Adipocyte (in vitro differentiated cells): Measurements from ENCODE around the gene CDK12.

ENCODE experiments used
- DNase-seq: peaks from one replicate; pipeline ENCODE4 v3.0.0-alpha.2; 2015; ENCODE audit warnings: low read depth
- H3K27me3 ChIP-seq: replicated peaks from 2 replicates; pipeline ENCODE4 v1.7.0; 2013; ENCODE audit warnings: mild to moderate bottlenecking, low read length, moderate library complexity; ENCODE audit not compliant: control insufficient read depth, insufficient read depth
- H3K36me3 ChIP-seq: 2 replicates; pipeline ENCODE4 v1.7.0; 2013; ENCODE audit warnings: low read length, mild to moderate bottlenecking, moderate library complexity; ENCODE audit not compliant: control insufficient read depth, insufficient read depth, severe bottlenecking
- H3K4me1 ChIP-seq: 2 replicates; pipeline ENCODE4 v1.7.0; 2013; ENCODE audit warnings: mild to moderate bottlenecking, low read length, moderate library complexity; ENCODE audit not compliant: control insufficient read depth, insufficient read depth
- H3K4me3 ChIP-seq: 2 replicates; pipeline ENCODE4 v1.7.0; 2013; ENCODE audit warnings: mild to moderate bottlenecking, low read length, moderate library complexity
- H3K9ac ChIP-seq: 2 replicates; pipeline ENCODE4 v1.7.0; 2013; ENCODE audit warnings: mild to moderate bottlenecking, low read length, moderate library complexity
- H3K9me3 ChIP-seq: 2 replicates; pipeline ENCODE4 v1.7.0; 2013; ENCODE audit warnings: mild to moderate bottlenecking, low read length, moderate library complexity; ENCODE audit not compliant: control insufficient read depth

Gene CDK12

DNA sequence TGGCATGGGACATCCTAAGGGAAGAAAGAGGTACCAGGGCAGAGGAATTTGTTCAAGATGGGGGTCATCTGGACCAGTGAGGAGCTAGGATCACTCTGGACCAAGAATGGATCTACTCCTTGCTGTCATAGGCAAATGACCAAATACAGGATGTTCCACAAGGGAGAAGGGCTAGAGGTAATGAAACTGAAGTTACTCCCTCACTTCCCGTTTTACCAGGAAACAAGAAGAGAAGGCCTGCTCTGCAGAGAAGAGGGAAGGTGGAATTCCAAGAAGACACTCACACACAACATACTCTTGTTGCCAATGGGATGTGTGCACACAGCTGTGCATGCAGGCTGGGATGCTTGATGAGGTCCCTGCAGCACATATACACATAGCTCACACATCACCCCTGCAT, 107.8 kb downstream of the CDK12 start:
- H3K4me3 ChIP-seq, result no peak overlapping the region
- no peak overlapping the region for H3K9ac ChIP-seq
- H3K4me1 ChIP-seq, result peaks cover 4% of the 10 kb centered on the region
- H3K9me3 ChIP-seq, result no peaks in the 10 kb centered on the region
- DNase-seq, result no peak
- no peaks in the 10 kb centered on the region for H3K27me3 ChIP-seq
- peaks cover 44% of the 10 kb centered on the region for H3K36me3 ChIP-seq

DNA sequence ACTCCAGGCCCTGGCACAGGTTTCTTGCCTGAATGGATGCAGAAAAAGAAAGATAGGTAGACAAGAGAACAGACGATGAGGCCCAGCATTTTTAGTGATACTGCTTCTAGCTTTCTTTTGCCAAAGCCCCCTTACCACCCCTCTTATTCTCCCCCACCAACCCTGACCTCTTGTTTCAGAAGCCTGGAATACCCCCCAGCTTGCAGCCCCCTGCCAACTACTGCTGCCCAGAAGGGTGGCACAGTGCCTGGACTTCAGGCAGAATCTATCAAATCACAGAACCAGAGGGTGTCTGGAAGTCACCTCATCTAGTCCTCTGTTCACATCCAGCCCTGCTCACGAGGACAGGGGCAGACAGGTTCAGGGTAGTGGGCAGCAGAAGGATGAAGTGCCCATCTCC, 110.8 kb downstream of the CDK12 start:
- Histone ChIP-seq H3K36me3 (peaks cover 28% of the 10 kb centered on the region), H3K27me3 (no peaks in the 10 kb centered on the region), H3K9ac (no peak overlapping the region), H3K4me1 (peaks cover 5% of the 10 kb centered on the region), H3K9me3 (no peaks in the 10 kb centered on the region), H3K4me3 (no peak overlapping the region)
- DNase-seq, result no peak

- peak overlapping the region; percentile 70 for H3K4me3 ChIP-seq
- no peaks in the 10 kb centered on the region for H3K27me3 ChIP-seq
- peak; percentile 85 for DNase-seq
- H3K36me3 ChIP-seq, result peaks cover 14% of the 10 kb centered on the region
- H3K4me1 ChIP-seq, result peaks cover 5% of the 10 kb centered on the region
- H3K9ac ChIP-seq, result peak overlapping the region; percentile 69
- no peaks in the 10 kb centered on the region for H3K9me3 ChIP-seq
Measured at GRCh38 chr17:39573447-39574298, 112.4 kb downstream of the CDK12 start.

DNA sequence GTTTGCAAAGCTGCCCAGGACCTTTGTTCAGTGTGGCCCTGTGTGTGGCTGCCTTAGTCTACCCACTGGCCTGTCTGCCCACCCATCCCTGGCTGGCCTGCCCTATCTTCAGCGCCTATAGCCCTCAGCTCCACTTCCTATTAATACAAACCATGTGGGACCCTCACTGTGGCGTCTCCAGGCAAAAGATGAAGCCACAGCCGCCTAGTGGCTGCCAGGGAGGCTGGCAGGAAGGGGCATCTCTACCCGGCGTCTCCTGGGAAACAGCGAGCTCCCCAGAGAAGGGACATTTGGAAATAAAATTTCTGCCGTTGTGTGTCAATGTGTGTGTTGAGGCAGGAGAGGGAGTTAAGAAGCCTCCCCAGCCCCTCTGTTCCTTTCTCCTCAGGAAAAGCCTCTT, 114.9 kb downstream of the CDK12 start:
- Histone ChIP-seq H3K9ac (no peak overlapping the region), H3K27me3 (peaks cover 5% of the 10 kb centered on the region), H3K4me1 (peaks cover 5% of the 10 kb centered on the region), H3K36me3 (no peaks in the 10 kb centered on the region), H3K4me3 (no peak overlapping the region), H3K9me3 (no peaks in the 10 kb centered on the region)
- DNase-seq, result peak; percentile 34

GRCh38 chr17:39578272-39578671, 117.0 kb downstream of the CDK12 start:
- DNase-seq, result no peak
- Histone ChIP-seq H3K9ac (no peak overlapping the region), H3K9me3 (no peaks in the 10 kb centered on the region), H3K27me3 (peaks cover 16% of the 10 kb centered on the region), H3K4me1 (peaks cover 5% of the 10 kb centered on the region), H3K36me3 (no peaks in the 10 kb centered on the region), H3K4me3 (no peak overlapping the region)

- Histone ChIP-seq H3K36me3 (no peaks in the 10 kb centered on the region), H3K9me3 (no peaks in the 10 kb centered on the region), H3K27me3 (peaks cover 20% of the 10 kb centered on the region), H3K9ac (no peak overlapping the region), H3K4me1 (no peaks in the 10 kb centered on the region), H3K4me3 (no peak overlapping the region)
- no peak for DNase-seq
Measured at GRCh38 chr17:39579318-39580081, 118.2 kb downstream of the CDK12 start.

DNA sequence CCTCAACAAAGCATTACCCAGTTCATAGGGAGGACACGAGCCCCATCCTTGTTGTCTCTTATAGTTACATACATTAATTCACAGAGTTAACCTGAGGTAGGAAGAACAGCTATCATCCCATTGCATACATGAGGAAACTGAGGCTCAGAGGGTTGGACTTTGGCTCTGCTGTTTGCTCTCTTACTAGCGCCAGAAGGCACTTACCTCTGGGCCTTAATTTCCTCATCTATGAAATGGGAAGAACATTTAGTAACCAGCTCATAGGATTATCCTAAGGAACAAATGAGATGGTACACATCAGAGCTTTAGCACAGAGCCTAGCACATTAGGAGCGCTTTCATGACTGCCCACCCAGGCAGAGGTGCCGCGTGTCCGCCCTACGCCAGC, 118.8 kb downstream of the CDK12 start:
- DNase-seq, result no peak
- Histone ChIP-seq H3K27me3 (peaks cover 20% of the 10 kb centered on the region), H3K9me3 (no peaks in the 10 kb centered on the region)

GRCh38 chr17:39581071-39581758, 119.9 kb downstream of the CDK12 start:
- H3K9ac ChIP-seq, result no peak overlapping the region
- no peaks in the 10 kb centered on the region for H3K36me3 ChIP-seq
- H3K9me3 ChIP-seq, result no peaks in the 10 kb centered on the region
- H3K27me3 ChIP-seq, result peaks cover 20% of the 10 kb centered on the region
- DNase-seq, result no peak
- no peak overlapping the region for H3K4me3 ChIP-seq
- H3K4me1 ChIP-seq, result no peaks in the 10 kb centered on the region

More for the DNA sequence above, 118.8 kb downstream of the CDK12 start:
- Histone ChIP-seq H3K4me3 (no peak overlapping the region), H3K36me3 (no peaks in the 10 kb centered on the region), H3K4me1 (no peaks in the 10 kb centered on the region), H3K9ac (no peak overlapping the region)

DNA sequence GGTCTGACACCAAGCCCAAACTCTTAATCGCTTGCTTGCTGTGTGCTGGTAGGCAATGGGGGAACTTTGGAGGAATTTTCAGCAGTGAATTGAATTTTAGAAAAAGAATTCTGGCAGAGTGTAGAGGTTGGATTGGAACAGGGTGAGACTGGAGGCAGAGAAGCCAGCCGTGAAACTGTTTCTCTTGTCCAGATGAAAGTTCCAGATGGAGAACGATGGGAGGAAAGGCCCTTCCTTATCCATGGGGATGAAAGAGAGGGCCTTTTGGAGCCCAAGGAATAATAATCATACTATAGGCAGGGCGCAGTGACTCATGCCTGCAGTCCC, 120.4 kb downstream of the CDK12 start:
- no peaks in the 10 kb centered on the region for H3K36me3 ChIP-seq
- no peak overlapping the region for H3K9ac ChIP-seq
- DNase-seq, result no peak
- H3K9me3 ChIP-seq, result no peaks in the 10 kb centered on the region
- H3K27me3 ChIP-seq, result peaks cover 20% of the 10 kb centered on the region
- no peaks in the 10 kb centered on the region for H3K4me1 ChIP-seq
- H3K4me3 ChIP-seq, result no peak overlapping the region

GRCh38 chr17:39582658-39583057, 121.4 kb downstream of the CDK12 start:
- H3K36me3 ChIP-seq, result no peaks in the 10 kb centered on the region
- H3K4me3 ChIP-seq, result no peak overlapping the region
- peaks cover 23% of the 10 kb centered on the region for H3K27me3 ChIP-seq
- no peak for DNase-seq
- H3K9ac ChIP-seq, result no peak overlapping the region
- no peaks in the 10 kb centered on the region for H3K4me1 ChIP-seq
- no peaks in the 10 kb centered on the region for H3K9me3 ChIP-seq
